Activated CD4-positive, CD25-positive, alpha-beta regulatory T cell treated with anti-CD3 and anti-CD28 coated beads, Interleukin-2, amount 50 U/mL, for 72 hours (primary cell): ENCODE measurements around the gene CD177.
"Not testable (repeated sequence)": the region's sequence is repeated elsewhere in the genome, so short reads cannot be mapped to it uniquely, and the experiment has no call there.

Experiments used
- DNase-seq: peaks from one replicate; pipeline ENCODE4 v3.0.0; 2021

The CD177 gene

GRCh38 chr19:43332058-43332922 is 21.2 kb upstream of the CD177 start:
- DNase-seq: no peak

GRCh38 chr19:43336508-43336907 is 17.0 kb upstream of the CD177 start:
- not testable (repeated sequence) for DNase-seq

- no peak for DNase-seq
Measured at GRCh38 chr19:43337737-43338136, 15.7 kb upstream of the CD177 start.

GRCh38 chr19:43338530-43338929 is 15.0 kb upstream of the CD177 start:
- no peak for DNase-seq

- DNase-seq: not testable (repeated sequence)
Measured at GRCh38 chr19:43339243-43339930, 14.1 kb upstream of the CD177 start.

GRCh38 chr19:43340101-43340500 is 13.4 kb upstream of the CD177 start:
- DNase-seq: not testable (repeated sequence)

- DNase-seq: not testable (repeated sequence)
Measured at GRCh38 chr19:43341098-43341497, 12.4 kb upstream of the CD177 start.

- not testable (repeated sequence) for DNase-seq
Measured at GRCh38 chr19:43342104-43342503, 11.4 kb upstream of the CD177 start.

GRCh38 chr19:43344347-43344925 is 9.1 kb upstream of the CD177 start:
- DNase-seq: not testable (repeated sequence)

- DNase-seq: not testable (repeated sequence)
Measured at GRCh38 chr19:43349813-43350212, 3.7 kb upstream of the CD177 start.

GRCh38 chr19:43351998-43352746 is 1.3 kb upstream of the CD177 start:
- no peak for DNase-seq

GRCh38 chr19:43354305-43354627 is 780 bp downstream of the CD177 start:
- DNase-seq: no peak

GRCh38 chr19:43356749-43357148 is 3.3 kb downstream of the CD177 start:
- not testable (repeated sequence) for DNase-seq

GRCh38 chr19:43362179-43362578 is 8.7 kb downstream of the CD177 start:
- DNase-seq: no peak

- DNase-seq: no peak
Measured at GRCh38 chr19:43362745-43363144, 9.3 kb downstream of the CD177 start.

- not testable (repeated sequence) for DNase-seq
Measured at GRCh38 chr19:43365677-43366076, 12.2 kb downstream of the CD177 start.

- DNase-seq: no peak
Measured at GRCh38 chr19:43367822-43368221, 14.3 kb downstream of the CD177 start.

- DNase-seq: not testable (repeated sequence)
Measured at GRCh38 chr19:43368897-43369296, 15.4 kb downstream of the CD177 start.

GRCh38 chr19:43371909-43372308 is 18.4 kb downstream of the CD177 start:
- no peak for DNase-seq

GRCh38 chr19:43372462-43372861 is 19.0 kb downstream of the CD177 start:
- no peak for DNase-seq

GRCh38 chr19:43377624-43378023 is 24.1 kb downstream of the CD177 start:
- not testable (repeated sequence) for DNase-seq

GRCh38 chr19:43380008-43380407 is 26.5 kb downstream of the CD177 start:
- DNase-seq: no peak

- no peak for DNase-seq
Measured at GRCh38 chr19:43380771-43381386, 27.4 kb downstream of the CD177 start.
